AG04450 (cell line): ENCODE data around the gene PSME2. TPM values are rescaled to one million over a fixed set of nuclear protein-coding genes. Genes with fewer than 3 reads are reported as not detected.

ENCODE experiments used
- CTCF ChIA-PET: fragments of 300-600, 350-600 bp; formaldehyde crosslinking; extraction: SDS; loops from one replicate; lab custom pipeline; 2022; ENCODE audit warnings: antibody characterized with exemption, inconsistent platforms; lab: Charles Lee
- POLR2A ChIA-PET: fragments of 350-600 bp; formaldehyde crosslinking; extraction: SDS; loops from one replicate; lab custom pipeline; 2021; ENCODE audit warnings: antibody characterized with exemption, inconsistent platforms; lab: Yijun Ruan, JAX
- DNase-seq: peaks from one replicate; pipeline ENCODE4 v3.0.0-alpha.2; 2011; ENCODE audit warnings: low read depth, low spot score
- H3K27ac ChIP-seq: one replicate; pipeline ENCODE4 v1.5.1; 2012; ENCODE audit warnings: low read depth, low read length, control low read depth
- H3K27me3 ChIP-seq: one replicate; pipeline ENCODE4 v1.6.0; 2012; ENCODE audit warnings: low read length; ENCODE audit not compliant: control insufficient read depth, insufficient read depth
- H3K4me3 ChIP-seq: 2 replicates; pipeline ENCODE4 v1.5.1; 2011; ENCODE audit warnings: mild to moderate bottlenecking, low read depth, low read length, control low read depth
- H3K9me3 ChIP-seq: 2 replicates; pipeline ENCODE4 v1.5.1; 2012; ENCODE audit warnings: low read length; ENCODE audit not compliant: control insufficient read depth, insufficient read depth
- polyA plus RNA-seq: library from polyadenylated mRNA; depleted of rRNA; stranded (reverse); fragments of >200 nt; gene quantifications from 2 replicates; pipeline ENCODE4 v1.2.3, GENCODE V29; 2011
- TF ChIP-seq, protein P1 (sequence below): IDR thresholded peaks from 2 replicates; pipeline ENCODE4 v1.5.1; 2011; ENCODE audit warnings: low read depth, low read length, control low read depth, inconsistent platforms

The PSME2 gene
- polyA plus RNA-seq, 1 experiment = 191 TPM

DNA sequence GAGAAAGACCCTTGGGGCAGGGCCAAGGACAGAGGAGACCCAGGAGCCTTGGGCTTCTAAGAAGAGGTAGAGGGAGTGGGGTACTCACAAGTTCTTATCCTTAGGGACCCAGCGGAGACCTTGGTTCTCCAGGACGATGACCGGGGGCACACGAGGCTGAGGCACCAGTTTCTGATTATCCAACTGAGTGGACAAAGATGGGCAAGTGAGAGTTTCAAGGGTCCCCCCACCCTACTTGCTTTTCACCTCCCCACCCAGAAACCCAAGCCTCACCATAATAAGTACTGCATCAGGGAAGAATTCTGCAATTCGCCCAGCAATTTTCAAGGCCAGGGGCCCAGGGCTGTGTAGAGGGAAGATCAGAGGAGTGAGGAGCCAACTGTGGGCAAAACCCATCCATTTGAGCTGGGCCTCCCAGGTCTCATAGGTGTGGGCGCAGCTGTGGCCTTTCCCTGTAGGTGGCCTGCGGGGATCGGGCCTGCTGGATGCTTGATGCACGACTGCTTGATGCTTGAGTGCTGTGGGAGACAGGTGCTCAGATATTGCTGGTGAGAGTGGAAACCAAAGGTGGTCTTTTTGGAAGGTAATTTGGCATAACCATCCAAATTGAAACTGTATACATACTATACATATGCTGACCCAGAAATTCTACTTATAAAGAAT lies 7.0 kb downstream of the PSME2 start:
- POLR2A ChIA-PET = interaction anchor here (0.8 to 1.4 kb wide), 2 partner anchors 25 kb away, joined by 3 to 6 read pairs; partner anchors contain the start of genes DCAF11 and NRL
- peak overlapping the region; percentile 25; the same call in 1 of the 2 replicates for H3K4me3 ChIP-seq
- no peaks in the 10 kb centered on the region for H3K9me3 ChIP-seq
- no peak for DNase-seq
- TF ChIP-seq, protein P1, sequence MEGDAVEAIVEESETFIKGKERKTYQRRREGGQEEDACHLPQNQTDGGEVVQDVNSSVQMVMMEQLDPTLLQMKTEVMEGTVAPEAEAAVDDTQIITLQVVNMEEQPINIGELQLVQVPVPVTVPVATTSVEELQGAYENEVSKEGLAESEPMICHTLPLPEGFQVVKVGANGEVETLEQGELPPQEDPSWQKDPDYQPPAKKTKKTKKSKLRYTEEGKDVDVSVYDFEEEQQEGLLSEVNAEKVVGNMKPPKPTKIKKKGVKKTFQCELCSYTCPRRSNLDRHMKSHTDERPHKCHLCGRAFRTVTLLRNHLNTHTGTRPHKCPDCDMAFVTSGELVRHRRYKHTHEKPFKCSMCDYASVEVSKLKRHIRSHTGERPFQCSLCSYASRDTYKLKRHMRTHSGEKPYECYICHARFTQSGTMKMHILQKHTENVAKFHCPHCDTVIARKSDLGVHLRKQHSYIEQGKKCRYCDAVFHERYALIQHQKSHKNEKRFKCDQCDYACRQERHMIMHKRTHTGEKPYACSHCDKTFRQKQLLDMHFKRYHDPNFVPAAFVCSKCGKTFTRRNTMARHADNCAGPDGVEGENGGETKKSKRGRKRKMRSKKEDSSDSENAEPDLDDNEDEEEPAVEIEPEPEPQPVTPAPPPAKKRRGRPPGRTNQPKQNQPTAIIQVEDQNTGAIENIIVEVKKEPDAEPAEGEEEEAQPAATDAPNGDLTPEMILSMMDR = no peak
- no peak overlapping the region for H3K27ac ChIP-seq
- no peaks in the 10 kb centered on the region for H3K27me3 ChIP-seq
- CTCF ChIA-PET = no interaction called here

DNA sequence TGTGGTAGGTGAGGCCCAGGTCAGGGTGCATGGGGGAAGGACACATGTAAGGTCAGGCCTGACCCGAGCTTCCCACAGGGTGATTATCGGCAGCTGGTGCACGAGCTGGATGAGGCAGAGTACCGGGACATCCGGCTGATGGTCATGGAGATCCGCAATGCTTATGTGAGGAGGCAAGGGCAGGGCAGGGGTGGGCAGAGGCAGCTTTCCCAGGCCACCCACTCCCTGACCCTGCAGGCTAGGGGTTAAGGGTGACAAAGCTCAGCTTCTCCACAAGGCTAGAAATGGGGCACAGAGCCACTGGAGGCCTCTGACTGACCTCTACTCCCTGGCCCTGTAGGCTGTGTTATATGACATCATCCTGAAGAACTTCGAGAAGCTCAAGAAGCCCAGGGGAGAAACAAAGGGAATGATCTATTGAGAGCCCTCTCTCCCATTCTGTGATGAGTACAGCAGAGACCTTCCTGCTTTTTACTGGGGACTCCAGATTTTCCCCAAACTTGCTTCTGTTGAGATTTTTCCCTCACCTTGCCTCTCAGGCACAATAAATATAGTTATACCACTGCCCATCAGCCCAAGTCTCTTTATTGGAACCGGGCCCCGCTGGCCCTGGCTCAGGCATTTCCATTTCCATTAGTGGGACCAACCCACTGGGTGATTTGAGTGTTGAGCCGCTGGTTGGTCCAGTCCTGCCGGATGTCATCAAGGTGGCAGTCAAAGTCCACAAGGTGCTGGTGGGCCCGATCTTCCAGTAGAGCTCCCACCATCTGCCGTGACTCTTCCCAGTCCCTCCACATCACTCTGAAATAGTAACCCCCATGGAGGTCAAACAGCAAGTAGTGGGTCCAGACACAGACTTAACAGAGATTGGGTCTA lies 7.8 kb downstream of the PSME2 start:
- no peak overlapping the region for H3K27ac ChIP-seq
- ChIA-PET CTCF (interaction anchor here (1.7 kb wide), 1 partner anchor 30 kb away, joined by 5 read pairs; no protein-coding TSS in a partner anchor), POLR2A (interaction anchor here (1.4 to 1.5 kb wide), 2 partner anchors 9 to 24 kb away, joined by 6 to 7 read pairs; partner anchors contain the start of genes DCAF11, NRL and RNF31)
- DNase-seq = no peak
- no peak overlapping the region for H3K4me3 ChIP-seq
- H3K9me3 ChIP-seq = no peaks in the 10 kb centered on the region
- TF ChIP-seq, protein P1 = no peak
- no peaks in the 10 kb centered on the region for H3K27me3 ChIP-seq

DNA sequence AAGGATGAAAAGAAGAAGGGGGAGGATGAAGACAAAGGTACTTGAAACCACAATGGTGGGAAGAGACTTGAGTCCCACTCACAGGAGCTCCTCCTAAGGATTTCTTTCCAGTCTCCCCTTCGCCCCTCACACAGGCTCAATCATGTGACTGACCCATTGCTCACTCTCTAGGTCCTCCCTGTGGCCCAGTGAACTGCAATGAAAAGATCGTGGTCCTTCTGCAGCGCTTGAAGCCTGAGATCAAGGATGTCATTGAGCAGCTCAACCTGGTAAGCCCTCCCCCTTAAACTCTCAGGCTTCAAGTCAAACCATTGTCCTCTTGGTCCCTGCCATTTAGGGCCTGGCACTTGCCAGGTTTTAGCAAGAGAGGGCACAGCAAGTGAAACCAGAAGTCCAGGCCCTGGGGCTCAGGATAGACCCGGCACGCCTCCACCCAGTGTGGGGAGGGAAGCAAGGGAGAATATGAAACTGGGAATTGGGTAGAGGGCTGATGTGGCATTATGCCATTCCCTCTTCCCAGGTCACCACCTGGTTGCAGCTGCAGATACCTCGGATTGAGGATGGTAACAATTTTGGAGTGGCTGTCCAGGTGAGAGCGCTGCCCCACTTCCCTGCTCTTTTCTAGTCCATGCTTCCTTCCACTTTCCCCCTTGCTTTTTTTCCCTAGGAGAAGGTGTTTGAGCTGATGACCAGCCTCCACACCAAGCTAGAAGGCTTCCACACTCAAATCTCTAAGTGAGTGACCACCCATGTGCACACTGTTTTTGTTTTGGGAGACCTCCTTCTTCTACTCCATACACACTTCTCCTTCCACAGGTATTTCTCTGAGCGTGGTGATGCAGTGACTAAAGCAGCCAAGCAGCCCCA lies 8.6 kb downstream of the PSME2 start:
- Histone ChIP-seq H3K4me3 (no peak overlapping the region), H3K27me3 (no peaks in the 10 kb centered on the region), H3K27ac (no peak overlapping the region), H3K9me3 (no peaks in the 10 kb centered on the region)
- TF ChIP-seq, protein P1 = no peak
- CTCF ChIA-PET = interaction anchor here (0.7 to 2.4 kb wide), 3 partner anchors 8 to 29 kb away, joined by 3 to 11 read pairs (median 5); partner anchors contain the start of gene IRF9
- no peak for DNase-seq
- POLR2A ChIA-PET = interaction anchor here (1.4 to 1.5 kb wide), 2 partner anchors 10 to 23 kb away, joined by 6 to 7 read pairs; partner anchors contain the start of genes DCAF11, NRL and RNF31

DNA sequence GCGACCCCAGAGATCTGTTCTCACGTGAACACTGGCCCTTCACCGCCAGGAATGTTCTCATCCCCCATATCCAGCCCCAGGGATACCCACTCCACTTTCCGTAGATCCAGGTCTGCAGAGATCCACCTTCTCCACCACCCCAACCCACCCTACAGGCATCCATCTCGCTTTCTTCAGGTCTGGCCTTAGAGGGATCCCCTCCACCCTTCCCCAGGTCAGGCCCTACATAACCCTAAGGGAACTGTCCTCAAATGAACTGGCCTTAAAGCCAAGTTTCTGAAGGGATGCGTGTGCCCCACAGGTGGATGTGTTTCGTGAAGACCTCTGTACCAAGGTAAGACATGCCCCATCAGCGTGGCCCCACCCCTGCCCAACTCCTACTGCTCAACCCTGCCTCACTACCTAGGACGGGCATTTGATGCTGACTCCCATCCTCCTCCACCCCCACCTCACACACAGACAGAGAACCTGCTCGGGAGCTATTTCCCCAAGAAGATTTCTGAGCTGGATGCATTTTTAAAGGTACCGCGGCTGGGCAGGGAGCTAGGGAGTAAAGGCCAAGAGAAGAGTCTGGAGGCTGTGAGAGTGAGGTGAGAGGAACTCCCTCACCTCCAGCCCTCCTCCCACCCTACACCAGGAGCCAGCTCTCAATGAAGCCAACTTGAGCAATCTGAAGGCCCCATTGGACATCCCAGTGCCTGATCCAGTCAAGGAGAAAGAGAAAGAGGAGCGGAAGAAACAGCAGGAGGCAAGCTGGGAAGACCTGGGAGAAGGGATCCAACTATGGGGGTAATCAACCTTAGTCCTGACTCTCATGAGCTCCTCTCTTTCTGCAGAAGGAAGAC lies 9.5 kb downstream of the PSME2 start:
- Histone ChIP-seq H3K9me3 (no peaks in the 10 kb centered on the region), H3K27ac (no peak overlapping the region), H3K4me3 (peak overlapping the region; percentile 80), H3K27me3 (no peaks in the 10 kb centered on the region)
- TF ChIP-seq, protein P1 = no peak
- DNase-seq = no peak
- ChIA-PET POLR2A (interaction anchor here (1.0 to 1.7 kb wide), 4 partner anchors 10 to 24 kb away, joined by 3 to 8 read pairs (median 6); partner anchors contain the start of genes IRF9 and RNF31), CTCF (interaction anchor here (0.7 to 2.4 kb wide), 4 partner anchors 9 to 28 kb away, joined by 3 to 11 read pairs (median 4); partner anchors contain the start of gene IRF9)
